GM19324 (cell line): Measurements from ENCODE around the gene PDXDC1.
A peak's percentile ranks its signal among the peaks of the same experiment; 100 is the strongest.
"Not testable (repeated sequence)": the region's sequence is repeated elsewhere in the genome, so short reads cannot be mapped to it uniquely, and the experiment has no call there.

Experiments
- ATAC-seq: cut with Tn5 transposase; IDR thresholded peaks from one replicate; pipeline ENCODE4 v1.9.1; 2021; ENCODE audit warnings: mild to moderate bottlenecking, moderate library complexity; ENCODE audit not compliant: unreplicated experiment, low FRiP score

PDXDC1 gene

DNA sequence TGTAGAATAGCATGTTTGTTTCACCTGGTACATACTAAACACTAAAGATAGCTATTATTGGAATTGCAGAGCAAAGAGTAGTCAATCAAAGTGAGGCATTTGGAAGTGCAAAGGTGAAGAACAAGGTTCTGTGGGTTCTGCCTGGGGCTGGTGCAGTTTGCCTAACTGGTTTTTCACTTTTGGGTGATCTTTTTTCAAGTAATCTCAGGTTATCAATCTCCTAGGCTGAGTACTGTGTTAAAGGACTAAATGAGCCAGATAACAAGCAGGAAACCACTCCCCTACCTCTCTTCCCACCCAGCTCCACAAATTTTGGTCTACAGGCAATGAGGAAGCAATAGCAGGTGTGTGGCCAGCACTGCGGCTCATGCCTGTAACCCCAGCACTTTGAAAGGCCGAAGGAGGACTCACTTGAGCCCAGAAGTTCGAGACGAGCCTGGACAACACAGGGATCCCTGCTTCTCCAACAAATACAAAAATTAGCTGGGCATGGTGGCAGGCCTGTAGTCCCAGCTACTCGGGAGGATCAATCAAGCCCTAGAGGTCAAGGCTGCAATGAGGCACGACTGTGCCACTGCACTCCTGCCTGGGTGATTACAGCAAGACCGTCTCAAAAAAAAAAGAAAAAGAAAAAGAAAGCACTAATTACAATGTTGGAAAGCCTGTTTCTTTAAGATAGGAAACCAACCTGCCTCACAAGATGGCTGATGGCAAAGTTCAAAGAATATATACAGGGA is 83.0 kb downstream of the PDXDC1 start:
- no peak for ATAC-seq

DNA sequence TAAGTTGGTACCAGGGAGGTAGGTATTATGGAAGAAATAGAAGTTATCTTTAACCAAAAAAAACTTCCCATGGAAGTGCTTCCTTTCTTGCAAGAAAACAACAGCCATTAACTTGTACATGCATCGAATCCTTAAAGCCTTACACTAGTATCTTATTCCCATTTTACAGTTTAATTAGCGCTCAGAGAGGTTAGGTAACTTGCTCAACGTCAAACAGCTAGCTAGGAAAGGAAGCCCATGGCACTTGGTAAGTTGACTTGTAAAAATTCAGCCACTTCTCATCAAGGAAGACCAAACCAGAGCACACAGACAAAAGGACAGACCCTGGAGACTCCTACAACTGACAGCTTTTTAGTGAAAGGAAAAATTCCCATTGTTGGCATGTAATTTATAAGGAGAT is 84.5 kb downstream of the PDXDC1 start:
- no peak for ATAC-seq

DNA sequence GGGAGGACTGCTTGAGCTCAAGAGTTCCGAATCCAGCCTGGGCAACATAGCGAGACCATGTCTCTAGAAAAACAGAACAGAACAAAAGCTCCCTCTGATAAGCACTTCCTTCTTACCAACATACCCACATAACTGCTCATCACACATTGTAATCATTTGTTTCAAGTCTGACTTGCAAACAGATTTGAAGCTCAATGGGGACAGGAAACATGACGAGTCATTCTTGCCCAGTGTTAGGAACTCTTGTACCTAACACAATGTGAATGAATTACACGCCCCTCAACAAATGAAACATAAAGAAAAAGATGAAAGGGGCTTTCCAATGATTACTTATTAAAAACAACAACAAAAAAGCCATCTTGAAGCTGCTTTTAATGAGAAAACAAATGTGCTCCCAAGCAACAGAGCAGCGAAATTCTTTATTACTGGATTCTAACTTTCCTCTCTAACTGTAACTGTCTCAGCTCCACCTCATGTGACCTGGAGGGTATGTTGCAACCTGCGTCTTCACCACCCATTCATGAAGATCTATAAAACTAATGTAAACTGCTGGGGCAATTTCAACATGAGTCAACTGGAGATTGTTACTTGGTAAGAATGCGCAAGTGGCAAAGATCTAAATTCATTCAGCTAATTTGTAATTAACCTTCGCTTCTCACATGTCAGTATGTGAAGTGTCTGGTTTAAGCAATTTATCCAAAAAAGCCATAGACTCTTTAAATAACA is 87.4 kb downstream of the PDXDC1 start:
- ATAC-seq: not testable (repeated sequence)

DNA sequence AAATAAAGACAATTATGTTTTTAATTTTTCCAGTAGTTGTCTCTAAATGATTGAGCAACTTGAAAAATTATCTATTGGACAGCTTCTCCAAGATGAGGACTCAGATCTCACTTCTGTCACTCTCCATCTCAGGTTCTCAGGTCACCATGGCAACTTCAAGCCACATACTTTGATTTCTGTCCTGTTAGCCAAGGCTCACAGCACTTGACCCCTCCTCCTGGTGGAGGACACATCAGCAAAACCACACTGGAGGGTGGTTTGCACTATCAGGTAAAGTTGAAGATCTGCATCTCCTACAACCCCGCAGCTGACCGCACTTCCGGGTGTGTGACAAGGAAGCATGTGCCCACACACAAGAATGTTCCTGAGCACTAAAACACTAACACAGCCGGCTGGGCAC is 91.1 kb downstream of the PDXDC1 start:
- not testable (repeated sequence) for ATAC-seq

DNA sequence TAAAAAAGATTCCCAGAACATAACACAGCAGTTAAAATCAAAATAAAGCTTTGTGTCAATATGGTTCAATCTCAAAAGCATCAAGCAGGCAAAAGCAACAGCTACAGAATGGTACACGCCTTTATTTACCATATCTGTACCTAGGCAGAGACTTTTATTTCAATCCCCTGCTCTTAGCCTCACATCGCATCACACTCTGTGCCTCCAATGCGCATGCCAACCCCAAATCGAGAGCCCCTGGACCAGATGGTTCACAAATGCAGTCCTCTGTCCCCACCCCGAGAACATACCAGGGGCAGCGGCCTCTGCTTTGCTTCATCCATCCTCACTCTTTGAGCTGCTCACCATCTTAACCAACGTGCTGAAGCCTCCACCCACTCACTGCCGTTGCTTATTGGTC is 91.9 kb downstream of the PDXDC1 start:
- not testable (repeated sequence) for ATAC-seq

DNA sequence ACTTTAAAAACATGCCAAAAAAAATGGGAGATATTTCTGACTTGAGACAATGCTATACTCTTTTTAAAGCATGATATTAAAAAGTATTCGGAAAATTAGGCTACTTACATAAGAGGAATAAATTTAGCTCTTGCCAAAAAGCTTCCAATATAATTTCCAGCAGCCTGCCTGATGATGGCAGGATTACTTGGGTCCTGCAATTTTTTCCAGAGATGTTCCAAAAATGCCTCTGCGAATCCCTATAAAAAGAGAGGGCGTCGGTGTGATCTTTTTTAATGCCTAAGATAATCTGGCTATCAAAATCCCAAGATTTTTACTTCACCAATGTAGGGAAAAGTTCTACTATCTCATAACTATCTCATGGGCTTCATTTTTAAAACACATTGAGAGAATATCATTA is 96.2 kb downstream of the PDXDC1 start:
- not testable (repeated sequence) for ATAC-seq

DNA sequence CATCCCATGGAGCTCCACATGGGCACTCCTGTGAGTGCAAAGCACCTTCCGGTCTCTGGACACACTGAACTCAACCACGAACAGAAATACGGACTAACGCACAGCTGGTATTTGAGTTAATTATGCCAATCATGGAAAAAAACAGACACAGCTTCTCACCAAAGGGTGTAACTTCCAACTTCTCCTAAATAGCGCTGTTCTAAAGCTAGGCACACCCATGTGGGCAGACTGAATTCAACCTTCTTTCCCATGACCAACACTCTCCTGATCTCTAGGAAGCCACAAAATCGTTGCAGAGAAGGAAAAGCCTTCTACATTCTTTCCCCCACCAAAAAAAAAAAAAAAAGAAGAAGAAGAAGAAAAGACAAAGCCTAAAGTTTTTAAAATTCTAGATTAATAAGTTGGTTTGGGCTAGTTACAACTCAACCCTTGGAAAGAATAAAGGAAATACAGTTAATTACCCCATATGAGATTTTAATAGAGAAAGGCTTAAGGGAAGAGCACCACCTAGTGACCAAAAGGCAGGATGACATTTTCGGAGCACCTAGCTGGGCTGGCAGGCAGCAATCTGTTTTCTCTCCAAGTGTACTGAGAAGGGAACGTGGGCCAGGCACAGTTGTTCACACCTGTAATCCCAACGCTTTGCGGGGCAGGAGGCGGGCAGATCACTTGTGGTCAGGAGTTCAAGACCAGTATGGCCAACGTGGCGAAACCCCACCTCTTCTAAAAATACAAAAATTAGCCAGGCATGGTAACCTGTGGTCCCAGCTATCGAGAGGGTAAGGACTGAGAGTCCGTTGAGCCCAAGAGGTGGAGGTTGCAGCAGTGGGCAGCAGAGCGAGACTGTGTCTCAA is 97.3 kb downstream of the PDXDC1 start:
- not testable (repeated sequence) for ATAC-seq

DNA sequence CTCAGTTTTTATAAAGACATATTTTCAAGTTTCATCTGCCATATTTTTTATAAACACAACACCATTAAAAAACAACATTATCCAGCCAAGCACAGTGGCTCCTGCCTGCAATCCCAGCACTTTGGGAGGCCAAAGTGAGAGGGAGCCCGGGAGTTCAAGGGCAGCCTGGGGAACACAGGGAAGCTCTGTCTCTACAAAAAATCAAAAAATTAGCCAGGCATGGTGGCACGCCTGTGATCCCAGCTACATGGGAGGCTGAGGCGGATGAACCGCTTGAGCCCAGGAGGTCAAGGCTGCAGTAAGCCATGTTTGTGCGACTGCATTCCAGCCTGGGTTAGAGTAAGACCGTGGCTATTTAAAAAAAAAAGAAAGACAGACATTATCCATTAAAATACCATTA is 98.3 kb downstream of the PDXDC1 start:
- no peak for ATAC-seq

DNA sequence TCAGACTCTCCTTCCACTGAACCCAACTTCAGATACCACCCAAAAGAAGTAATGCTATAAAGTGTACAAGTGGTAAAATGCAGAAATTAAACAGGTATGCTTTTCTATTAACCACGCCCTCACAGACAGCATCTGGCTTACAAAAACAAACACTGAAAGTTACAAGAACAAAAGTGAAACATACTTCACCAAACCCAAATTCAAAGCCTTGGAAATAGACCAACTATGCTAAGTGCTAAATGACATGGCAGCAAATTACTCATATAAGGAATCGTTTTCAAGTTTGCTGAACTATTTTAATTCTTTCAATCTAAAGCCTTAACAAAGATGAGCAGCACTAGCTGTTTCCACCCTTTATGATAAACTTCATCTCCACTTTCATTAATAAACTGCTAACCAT is 101.3 kb downstream of the PDXDC1 start:
- ATAC-seq: not testable (repeated sequence)

DNA sequence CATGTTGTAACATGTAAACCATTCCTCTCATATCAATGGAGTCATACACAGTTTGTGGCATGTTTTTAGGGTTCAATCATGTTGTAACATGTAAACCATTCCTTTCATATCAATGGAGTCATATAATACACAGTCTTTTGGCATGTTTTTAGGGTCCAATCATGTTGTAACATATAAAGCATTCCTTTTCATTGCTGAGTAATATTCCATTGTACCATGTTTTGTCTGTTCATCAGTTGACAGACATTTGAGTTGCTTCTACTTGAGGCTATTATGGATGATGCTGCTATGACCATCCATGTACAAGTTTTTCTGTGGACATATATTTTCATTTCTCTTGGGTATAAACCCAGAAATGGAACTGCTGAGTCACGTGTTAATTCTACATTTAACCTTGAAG is 106.1 kb downstream of the PDXDC1 start:
- ATAC-seq: not testable (repeated sequence)

DNA sequence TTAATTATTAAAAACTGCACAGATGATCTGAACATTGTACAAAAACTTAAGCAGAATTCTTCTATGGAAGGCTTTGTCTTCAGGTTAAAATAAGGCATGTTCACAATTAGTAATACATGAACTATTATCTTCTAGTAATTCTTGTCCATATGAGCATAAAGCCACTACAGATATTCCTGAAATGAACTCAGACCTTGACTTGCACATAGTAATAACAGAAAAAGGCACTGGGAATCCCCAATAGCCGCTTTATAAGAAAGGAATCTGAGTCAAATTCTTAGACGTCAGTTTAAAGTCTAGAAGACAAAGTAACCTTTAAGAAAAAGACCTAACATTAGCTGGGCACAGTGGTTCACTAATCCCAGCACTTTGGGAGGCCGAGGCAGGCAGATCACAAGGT is 108.0 kb downstream of the PDXDC1 start:
- ATAC-seq: not testable (repeated sequence)

DNA sequence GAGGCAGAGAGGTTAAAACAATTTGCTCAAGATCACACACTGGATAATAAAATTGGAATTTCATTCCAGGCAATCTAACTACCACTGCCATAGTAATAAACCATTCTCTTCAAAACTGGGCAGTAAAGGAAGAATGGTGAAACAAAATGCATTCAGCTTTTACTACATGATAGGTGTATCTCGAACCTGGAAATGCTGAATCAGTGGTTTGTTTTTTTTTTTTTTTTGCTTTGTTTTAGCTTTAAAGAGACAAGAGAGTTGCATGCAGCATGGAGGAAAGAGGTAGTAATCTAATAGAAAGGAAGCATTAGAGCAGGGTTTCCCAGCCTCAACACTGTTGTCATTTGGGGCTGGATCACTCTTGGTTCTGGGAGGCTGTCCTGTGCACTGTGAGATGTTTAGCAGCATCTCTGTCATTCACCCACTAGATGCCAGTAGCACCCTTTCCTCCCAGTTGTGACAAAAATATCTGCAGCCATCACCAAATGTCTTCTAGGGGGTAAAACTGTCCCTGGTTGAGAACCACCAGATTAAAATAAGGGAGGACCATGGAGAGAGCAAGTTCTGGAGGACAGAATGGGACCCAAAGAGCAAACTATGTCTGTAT is 115.9 kb downstream of the PDXDC1 start:
- ATAC-seq: not testable (repeated sequence)

DNA sequence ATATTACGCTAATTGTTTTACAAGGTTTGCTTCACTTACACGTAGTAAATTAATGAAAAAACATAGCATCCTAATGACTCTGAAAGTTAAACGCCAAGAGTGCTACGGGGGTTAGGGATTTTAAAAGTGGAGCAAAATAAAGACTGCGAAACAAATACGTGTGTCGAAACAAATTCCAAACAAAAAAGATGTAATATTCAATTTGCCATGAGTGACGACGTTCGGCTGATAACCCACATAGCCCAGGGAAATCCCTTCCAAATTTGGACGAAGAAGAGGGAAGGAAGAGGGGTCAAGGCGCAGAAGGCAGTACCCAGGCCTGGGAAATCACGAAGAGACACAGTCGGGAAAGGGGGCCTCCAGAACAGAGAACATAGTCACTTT is 118.7 kb downstream of the PDXDC1 start:
- not testable (repeated sequence) for ATAC-seq

DNA sequence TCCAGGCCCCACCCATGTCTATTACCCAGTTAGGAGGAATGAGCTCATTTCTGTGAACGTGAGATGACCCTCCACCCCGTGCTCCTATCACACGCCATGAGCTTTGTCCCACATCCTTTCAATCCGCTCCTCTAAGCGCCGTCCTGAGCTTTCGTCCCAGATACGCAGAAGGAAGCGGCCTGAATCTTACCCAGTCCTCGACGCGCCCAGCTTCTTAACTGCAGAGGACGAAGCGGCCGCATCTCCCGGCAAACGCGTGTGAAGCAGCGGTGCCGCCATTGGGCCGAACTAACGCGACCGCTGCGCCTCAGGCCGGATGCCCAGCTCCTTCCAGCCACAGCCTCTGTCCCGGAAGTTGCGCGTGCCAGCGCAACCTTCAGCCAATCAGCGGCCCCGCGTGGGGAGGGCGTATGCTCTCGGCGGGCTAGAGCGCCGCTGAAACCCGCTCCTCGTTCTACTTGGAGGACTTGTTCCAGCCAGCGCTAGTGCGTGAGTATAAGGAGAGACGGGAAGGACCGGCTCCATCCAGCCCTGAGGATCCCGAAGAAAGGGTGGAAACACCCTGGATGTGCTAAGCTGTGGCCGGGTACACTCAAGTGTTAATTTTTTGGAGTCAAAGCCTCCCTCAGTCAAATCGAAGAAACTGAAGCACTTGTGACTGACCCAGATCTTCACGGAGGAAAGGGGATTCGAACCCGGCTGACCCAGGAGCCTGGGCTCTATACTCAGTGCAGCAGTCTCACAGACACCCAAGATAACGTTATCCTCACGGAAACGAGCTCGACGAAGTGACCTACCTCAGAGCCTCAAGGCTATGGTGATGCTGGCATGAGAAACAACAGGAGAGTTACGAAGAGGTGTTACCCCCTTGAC is 119.4 kb downstream of the PDXDC1 start, which contains the start of gene RRN3:
Gene RRN3 (minus strand): TSS at position 318 of the 873 bp plus-strand sequence. CDS start 39 bp downstream, at position 279.
- ATAC-seq: peak; percentile 98

DNA sequence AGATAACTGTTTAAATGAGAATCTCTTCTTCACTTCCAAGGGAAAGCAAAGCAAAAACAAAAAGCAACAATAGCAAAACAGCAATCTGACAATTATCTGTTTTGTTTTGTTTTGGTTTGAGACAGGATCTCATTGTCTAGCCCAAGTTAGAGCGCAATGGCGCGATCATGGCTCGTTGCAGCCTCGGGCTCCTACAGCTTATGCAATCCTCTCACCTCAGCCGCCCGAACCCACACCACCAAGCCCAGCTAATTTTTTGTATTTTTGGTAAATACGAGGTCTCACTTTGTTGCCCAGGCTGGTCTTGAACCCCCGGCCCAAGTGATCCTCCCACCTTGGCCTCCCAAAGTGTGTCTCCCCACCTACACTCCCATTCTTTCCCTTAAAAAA is 121.8 kb downstream of the PDXDC1 start:
- not testable (repeated sequence) for ATAC-seq

DNA sequence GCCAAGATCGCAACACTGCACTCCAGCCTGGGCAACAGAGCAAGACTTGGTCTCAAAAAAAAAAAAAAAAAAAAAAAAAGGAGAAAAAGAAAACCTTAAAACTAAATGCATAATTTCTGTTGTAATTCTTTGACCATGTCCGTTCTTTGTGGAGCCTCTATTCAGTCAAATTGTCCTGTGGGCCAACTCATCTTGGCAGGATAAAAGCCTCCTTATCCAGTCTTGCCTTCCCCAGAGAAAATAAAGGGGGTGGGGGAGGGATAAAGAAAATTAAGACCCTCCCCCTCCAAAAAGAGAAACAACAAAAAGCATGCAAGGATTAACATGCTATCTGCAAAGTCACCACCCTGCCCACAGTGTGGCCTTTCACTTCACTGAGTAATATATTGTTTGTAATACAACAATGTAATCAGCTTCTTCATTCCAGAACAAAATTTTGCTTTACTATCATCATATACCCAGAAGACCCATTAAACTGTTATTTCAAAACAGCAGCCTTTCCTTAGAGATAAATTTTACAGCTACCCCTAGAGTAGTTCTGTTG is 124.6 kb downstream of the PDXDC1 start:
- ATAC-seq: not testable (repeated sequence)

DNA sequence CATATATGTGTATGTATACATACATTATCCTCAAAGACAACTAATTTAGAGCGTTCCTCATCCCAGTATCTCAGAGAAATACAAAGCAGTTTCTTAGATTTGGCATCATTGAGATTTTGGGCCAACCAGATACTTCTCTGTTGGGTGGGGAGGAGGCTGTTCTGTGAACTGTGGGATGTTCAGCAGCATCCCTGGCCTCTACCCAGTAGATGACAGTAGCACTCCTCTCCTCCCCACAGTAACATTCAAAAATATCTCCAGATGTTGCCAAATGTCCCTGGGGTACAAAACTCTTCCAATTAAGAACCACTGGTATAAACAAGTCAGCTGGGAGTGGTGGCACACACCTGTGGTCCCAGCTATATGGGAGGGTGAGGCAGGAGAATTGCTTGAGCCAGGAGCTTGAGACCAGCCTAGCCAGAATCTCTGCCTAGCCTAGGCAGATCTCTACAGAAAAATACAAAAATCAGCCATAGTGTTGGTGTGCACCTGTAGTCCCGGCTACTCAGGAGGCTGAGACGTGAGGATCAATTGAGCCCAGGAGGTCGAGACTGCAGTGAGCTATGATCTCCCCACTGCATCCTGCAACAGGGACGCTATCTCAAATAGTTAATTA is 125.7 kb downstream of the PDXDC1 start:
- ATAC-seq: not testable (repeated sequence)

DNA sequence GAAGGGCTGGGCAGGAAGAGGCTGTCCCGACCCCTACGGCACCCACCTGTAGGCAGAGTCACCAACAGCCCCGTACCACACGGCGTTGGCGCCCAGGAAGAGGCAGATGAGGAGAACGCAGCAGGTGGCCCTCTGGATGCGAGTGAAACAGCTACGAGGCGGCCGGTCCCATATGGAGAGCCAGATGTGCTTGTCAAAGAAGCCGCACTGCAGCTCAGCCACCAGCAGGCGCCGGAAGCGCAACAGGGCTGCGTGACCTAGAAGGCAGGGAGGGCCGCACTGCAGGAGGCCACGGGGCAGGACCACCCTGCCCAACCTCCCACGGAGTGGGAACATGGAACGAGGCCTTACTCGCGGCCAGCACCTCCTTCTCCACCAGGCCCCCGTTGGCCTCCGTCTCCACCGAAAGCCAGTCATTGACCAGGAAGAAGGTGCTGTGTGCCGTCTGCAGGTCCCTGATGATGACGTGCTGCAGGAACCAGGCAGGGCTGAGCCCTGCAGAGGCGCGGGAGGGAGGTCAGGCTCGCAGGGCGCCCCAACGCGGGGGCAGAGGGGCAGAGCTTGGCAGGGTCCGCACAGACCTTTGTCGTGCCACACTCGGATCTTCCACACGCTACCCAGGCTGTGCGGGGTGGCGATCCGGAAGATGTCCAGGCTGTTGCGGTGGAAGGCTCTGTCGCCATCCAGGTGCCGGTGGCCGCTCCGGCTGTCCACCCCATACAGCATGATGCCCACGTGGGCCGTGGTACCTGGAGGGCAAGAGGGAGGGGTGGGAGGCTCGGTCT is 153.0 kb downstream of the PDXDC1 start:
- not testable (repeated sequence) for ATAC-seq
